Left colon (tissue), 2 donors: ENCODE results near the gene SEPTIN1. TPM values are rescaled to one million over a fixed set of nuclear protein-coding genes. Genes with fewer than 3 reads are reported as not detected.

ENCODE experiments used
- total RNA-seq, 2 donors: library from RNA; stranded (reverse); fragmentation: NEBNext Ultra II Directional; extraction: Animal tissue kit (Norgen Biotek cat#: 25700); gene quantifications; one replicate each; pipeline ENCODE4 v1.2.1, GENCODE V29; 2021
- donor health status: DM: no; HTN: no; CAD: no.
- donor health status: DM: yes; HTN: yes; CAD: no.

Gene SEPTIN1
- total RNA-seq, 2 donors from 2014 or later: 3.6 to 5.7 TPM

Other genes with a start within 250 kb of the SEPTIN1 start
- gene CORO1A, start 199.0 kb downstream of the SEPTIN1 start, total RNA-seq: 10 to 100 TPM in 1 of 2 donors, 1 to 10 TPM in 1; 7.6 to 24.5 TPM
- 100 to 1,000 TPM; 156 to 192 TPM for gene BOLA2B, start 188.9 kb downstream of the SEPTIN1 start, total RNA-seq
- 10 to 100 TPM; 84.5 to 86.9 TPM for gene SLX1A, start 188.7 kb downstream of the SEPTIN1 start, total RNA-seq
- 10 to 100 TPM; 72.3 to 92.6 TPM for gene SULT1A3, start 183.3 kb downstream of the SEPTIN1 start, total RNA-seq
- gene NPIPB13, start 134.1 kb downstream of the SEPTIN1 start, total RNA-seq: 10 to 100 TPM in 1 of 2 donors, 1 to 10 TPM in 1; 9.7 to 21.1 TPM
- 10 to 100 TPM; 57.3 to 65.2 TPM for gene CD2BP2, start 27.3 kb downstream of the SEPTIN1 start, total RNA-seq
- 10 to 100 TPM; 46.2 to 46.4 TPM for gene TBC1D10B, start 12.1 kb downstream of the SEPTIN1 start, total RNA-seq
- not detected for gene MYL11, start 7.8 kb downstream of the SEPTIN1 start, total RNA-seq
- 1 to 10 TPM; 5.6 to 8.4 TPM for gene ZNF48, start 12.9 kb upstream of the SEPTIN1 start, total RNA-seq
- 1 to 10 TPM; 3.2 to 4.4 TPM for gene ZNF771, start 25.0 kb upstream of the SEPTIN1 start, total RNA-seq
- 100 to 1,000 TPM in 1 of 2 donors, 10 to 100 TPM in 1; 76.7 to 102 TPM for gene DCTPP1, start 47.5 kb upstream of the SEPTIN1 start, total RNA-seq
- 100 to 1,000 TPM; 157 to 183 TPM for gene SEPHS2, start 63.3 kb upstream of the SEPTIN1 start, total RNA-seq
- gene ITGAL, start 90.2 kb upstream of the SEPTIN1 start, total RNA-seq: 1 to 10 TPM; 6.7 to 7.3 TPM
- gene ZNF768, start 144.0 kb upstream of the SEPTIN1 start, total RNA-seq: 10 to 100 TPM; 58.7 to 62.4 TPM
- 10 to 100 TPM in 1 of 2 donors, 1 to 10 TPM in 1; 9.8 to 11.7 TPM for gene ZNF747, start 152.3 kb upstream of the SEPTIN1 start, total RNA-seq
- gene ZNF764, start 175.8 kb upstream of the SEPTIN1 start, total RNA-seq: 10 to 100 TPM; 10.6 to 20.7 TPM
- gene ZNF688, start 189.2 kb upstream of the SEPTIN1 start, total RNA-seq: 10 to 100 TPM; 16.6 to 24.4 TPM
- 10 to 100 TPM; 14.9 to 17.8 TPM for gene ZNF785, start 203.1 kb upstream of the SEPTIN1 start, total RNA-seq
- gene ZNF689, start 227.8 kb upstream of the SEPTIN1 start, total RNA-seq: 1 to 10 TPM; 6.8 to 6.9 TPM